H1 (cell line): ENCODE results near the gene EIF4E3.

Experiments
- CTCF ChIP-seq, 3 experiments: IDR thresholded peaks; 1 replicate in 2 of 3; 2 replicates in 1 of 3; pipeline versions ENCODE4 v1.5.1 to v1.6.1; 2011; ENCODE audit warnings: low read length in 3 of 3, mild to moderate bottlenecking in 3 of 3, inconsistent platforms in 2 of 3, low read depth in 1 of 3, moderate library complexity in 1 of 3; ENCODE audit not compliant: insufficient read depth in 1 of 3; ENCODE audit errors: control extremely low read depth in 1 of 3
- PHF8 ChIP-seq: fragments of 200-600 bp; sonication (generic); conservative IDR thresholded peaks from 2 replicates; pipeline ENCODE4 v1.7.1; 2012; ENCODE audit warnings: low read depth, mild to moderate bottlenecking, inconsistent platforms, low read length, moderate library complexity
- SP2 ChIP-seq: IDR thresholded peaks from 2 replicates; pipeline ENCODE4 v1.6.1; 2012; ENCODE audit warnings: mild to moderate bottlenecking, low read length, inconsistent platforms
- SP4 ChIP-seq: IDR thresholded peaks from 2 replicates; pipeline ENCODE4 v1.6.1; 2012; ENCODE audit warnings: low read length, inconsistent platforms
- TAF1 ChIP-seq: IDR thresholded peaks from 2 replicates; pipeline ENCODE4 v1.6.1; 2011; ENCODE audit warnings: mild to moderate bottlenecking, low read depth, low read length

- TF ChIP-seq PHF8 (no peak), SP4 (no peak), TAF1 (no peak), CTCF (IDR thresholded peaks at IDR 0.05; ENCODE audit: control extremely low read depth in 1 of 3, insufficient read depth in 1 of 3, low read depth in 1 of 3, low read length in 3 of 3) (no peak), SP2 (no peak)
These were observed 19.5 kb upstream of the EIF4E3 start for GRCh38 chr3:71744738-71745137.
